RWPE2 (cell line): Measurements from ENCODE around the gene FAM174C.

Experiments
- ATAC-seq: fragments of 200-7000 bp; cut with Tn5 transposase; 3 replicates; pipeline ENCODE4 v1.9.1; 2021; ENCODE audit warnings: low read depth
- DNase-seq: peaks from one replicate; pipeline ENCODE4 v3.0.0-alpha.2; 2020; ENCODE audit warnings: low spot score
- H3K27ac ChIP-seq: fragments of 450-650 bp; 2 replicates; pipeline ENCODE4 v1.5.1; 2017; ENCODE audit warnings: mild to moderate bottlenecking; ENCODE audit not compliant: poor library complexity, severe bottlenecking
- H3K27me3 ChIP-seq: fragments of 250-450 bp; sonication (Bioruptor Pico); 2 replicates; pipeline ENCODE4 v1.5.1; 2021; ENCODE audit warnings: mild to moderate bottlenecking, moderate library complexity; ENCODE audit not compliant: insufficient read depth, poor library complexity, severe bottlenecking
- H3K36me3 ChIP-seq: fragments of 250-450 bp; sonication (Bioruptor Pico); 2 replicates; pipeline ENCODE4 v1.5.1; 2020; ENCODE audit warnings: low read depth, mild to moderate bottlenecking, moderate library complexity
- H3K4me1 ChIP-seq: fragments of 250-450 bp; sonication (Bioruptor Pico); 2 replicates; pipeline ENCODE4 v1.5.1; 2021; ENCODE audit warnings: mild to moderate bottlenecking, moderate library complexity; ENCODE audit not compliant: insufficient read depth, poor library complexity, severe bottlenecking
- H3K4me3 ChIP-seq: fragments of 250-450 bp; sonication (Bioruptor Pico); 2 replicates; pipeline ENCODE4 v1.5.1; 2021; ENCODE audit warnings: mild to moderate bottlenecking, moderate library complexity; ENCODE audit not compliant: severe bottlenecking
- H3K9me3 ChIP-seq: fragments of 250-450 bp; sonication (Bioruptor Pico); 2 replicates; pipeline ENCODE4 v1.5.1; 2021; ENCODE audit warnings: mild to moderate bottlenecking, moderate library complexity; ENCODE audit not compliant: severe bottlenecking
- TF ChIP-seq, protein P1 (sequence below): fragments of 450-650 bp; IDR thresholded peaks from one replicate; pipeline ENCODE4 v1.5.1; 2017; ENCODE audit warnings: mild to moderate bottlenecking, moderate library complexity; ENCODE audit not compliant: poor library complexity, severe bottlenecking

The FAM174C gene

DNA sequence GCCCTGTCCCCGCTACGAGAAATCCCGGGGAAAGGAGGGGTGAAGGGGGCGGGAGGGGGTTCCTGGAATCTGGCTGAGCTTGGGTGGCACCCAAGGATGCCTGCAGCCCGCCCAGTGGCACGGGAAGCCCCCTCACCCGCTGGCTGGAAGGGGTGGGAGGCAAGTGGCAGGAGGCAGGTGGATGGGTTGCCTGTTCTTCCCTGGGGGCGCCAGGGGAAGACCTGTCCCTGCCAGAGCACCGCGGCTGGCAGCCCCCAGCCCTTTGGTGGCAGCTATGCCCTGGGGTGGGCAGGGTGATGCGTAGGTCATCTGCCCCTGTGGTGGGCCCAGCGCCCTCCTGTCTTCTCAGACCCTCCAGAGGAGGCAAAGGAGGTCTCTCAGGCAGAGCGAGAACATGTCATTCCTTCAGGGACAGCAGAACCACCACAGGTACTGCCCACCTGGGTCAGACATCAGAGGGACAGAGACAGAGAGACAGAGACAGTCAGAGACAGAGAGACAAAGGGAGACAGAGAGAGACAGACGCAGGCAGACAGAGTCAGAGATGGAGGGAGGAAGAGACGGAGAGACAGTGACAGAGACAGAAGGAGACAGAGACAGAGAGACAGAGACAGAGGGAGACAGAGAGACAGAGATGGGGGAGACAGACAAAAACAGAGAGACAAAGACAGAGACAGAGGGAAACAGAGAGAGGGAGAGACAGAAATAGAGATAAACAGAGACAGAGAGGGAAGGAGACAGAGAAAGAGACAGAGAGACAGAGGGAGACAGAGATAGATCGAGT lies 47.1 kb downstream of the FAM174C start:
- Histone ChIP-seq H3K9me3 (no peaks in the 10 kb centered on the region), H3K36me3 (no peaks in the 10 kb centered on the region), H3K4me1 (no peaks in the 10 kb centered on the region), H3K4me3 (no peak overlapping the region), H3K27ac (no peak overlapping the region), H3K27me3 (no peaks in the 10 kb centered on the region)
- DNase-seq (no peak), ATAC-seq (no peak)
- TF ChIP-seq, protein P1, sequence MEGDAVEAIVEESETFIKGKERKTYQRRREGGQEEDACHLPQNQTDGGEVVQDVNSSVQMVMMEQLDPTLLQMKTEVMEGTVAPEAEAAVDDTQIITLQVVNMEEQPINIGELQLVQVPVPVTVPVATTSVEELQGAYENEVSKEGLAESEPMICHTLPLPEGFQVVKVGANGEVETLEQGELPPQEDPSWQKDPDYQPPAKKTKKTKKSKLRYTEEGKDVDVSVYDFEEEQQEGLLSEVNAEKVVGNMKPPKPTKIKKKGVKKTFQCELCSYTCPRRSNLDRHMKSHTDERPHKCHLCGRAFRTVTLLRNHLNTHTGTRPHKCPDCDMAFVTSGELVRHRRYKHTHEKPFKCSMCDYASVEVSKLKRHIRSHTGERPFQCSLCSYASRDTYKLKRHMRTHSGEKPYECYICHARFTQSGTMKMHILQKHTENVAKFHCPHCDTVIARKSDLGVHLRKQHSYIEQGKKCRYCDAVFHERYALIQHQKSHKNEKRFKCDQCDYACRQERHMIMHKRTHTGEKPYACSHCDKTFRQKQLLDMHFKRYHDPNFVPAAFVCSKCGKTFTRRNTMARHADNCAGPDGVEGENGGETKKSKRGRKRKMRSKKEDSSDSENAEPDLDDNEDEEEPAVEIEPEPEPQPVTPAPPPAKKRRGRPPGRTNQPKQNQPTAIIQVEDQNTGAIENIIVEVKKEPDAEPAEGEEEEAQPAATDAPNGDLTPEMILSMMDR = no peak

- no peaks in the 10 kb centered on the region for H3K4me1 ChIP-seq
- H3K36me3 ChIP-seq = no peaks in the 10 kb centered on the region
- DNase-seq (no peak), ATAC-seq (no peak)
- TF ChIP-seq, protein P1 = no peak
- H3K27me3 ChIP-seq = no peaks in the 10 kb centered on the region
- H3K27ac ChIP-seq = no peak overlapping the region
- no peaks in the 10 kb centered on the region for H3K9me3 ChIP-seq
- no peak overlapping the region for H3K4me3 ChIP-seq
Observed at GRCh38 chr19:1324249-1324805, 49.0 kb downstream of the FAM174C start.

- H3K36me3 ChIP-seq = no peaks in the 10 kb centered on the region
- no peaks in the 10 kb centered on the region for H3K9me3 ChIP-seq
- DNase-seq (no peak), ATAC-seq (peak; percentile 68)
- H3K27ac ChIP-seq = no peak overlapping the region
- no peaks in the 10 kb centered on the region for H3K27me3 ChIP-seq
- H3K4me1 ChIP-seq = no peaks in the 10 kb centered on the region
- H3K4me3 ChIP-seq = peak overlapping the region; percentile 8
- TF ChIP-seq, protein P1 = no peak
Observed at GRCh38 chr19:1324806-1325567, 49.7 kb downstream of the FAM174C start.

DNA sequence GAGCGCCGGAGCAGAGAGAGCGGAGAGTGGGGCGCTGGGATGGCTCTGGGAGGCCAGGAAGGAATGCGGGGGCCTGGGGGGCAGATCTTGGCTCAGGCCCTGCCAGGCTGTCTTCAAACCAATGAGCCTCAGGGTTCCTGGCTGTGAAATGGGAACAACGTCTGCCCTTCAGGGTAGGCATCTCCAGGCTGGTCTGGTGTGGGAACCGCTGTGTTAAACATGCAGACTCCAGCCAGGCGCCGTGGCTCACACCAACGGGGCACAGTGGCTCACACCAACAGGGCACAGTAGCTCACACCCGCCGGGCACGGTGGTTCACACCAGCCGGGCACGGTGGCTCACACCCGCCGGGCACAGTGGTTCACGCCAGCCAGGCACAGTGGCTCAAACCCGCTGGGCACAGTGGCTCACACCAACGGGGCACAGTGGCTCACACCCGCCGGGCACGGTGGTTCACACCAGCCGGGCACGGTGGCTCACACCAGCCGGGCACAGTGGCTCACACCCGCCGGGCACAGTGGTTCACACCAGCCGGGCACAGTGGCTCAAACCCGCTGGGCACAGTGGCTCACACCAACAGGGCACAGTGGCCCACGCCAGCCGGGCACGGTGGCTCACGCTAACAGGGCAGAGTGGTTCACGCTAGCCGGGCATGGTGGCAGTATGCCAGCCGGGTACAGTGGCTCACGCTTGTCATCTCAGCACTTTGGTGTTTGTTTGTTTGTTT lies 50.4 kb downstream of the FAM174C start:
- H3K27ac ChIP-seq = no peak overlapping the region
- TF ChIP-seq, protein P1 = no peak
- H3K36me3 ChIP-seq = no peaks in the 10 kb centered on the region
- DNase-seq (no peak), ATAC-seq (no peak)
- H3K9me3 ChIP-seq = no peaks in the 10 kb centered on the region
- no peaks in the 10 kb centered on the region for H3K27me3 ChIP-seq
- no peaks in the 10 kb centered on the region for H3K4me1 ChIP-seq
- H3K4me3 ChIP-seq = no peak overlapping the region
